HG03342 (cell line): ENCODE data around the gene RHOB.

Experiments
- ATAC-seq: cut with Tn5 transposase; IDR thresholded peaks from one replicate; pipeline ENCODE4 v1.9.1; 2021; ENCODE audit warnings: mild to moderate bottlenecking, moderate library complexity; ENCODE audit not compliant: unreplicated experiment

RHOB gene

DNA sequence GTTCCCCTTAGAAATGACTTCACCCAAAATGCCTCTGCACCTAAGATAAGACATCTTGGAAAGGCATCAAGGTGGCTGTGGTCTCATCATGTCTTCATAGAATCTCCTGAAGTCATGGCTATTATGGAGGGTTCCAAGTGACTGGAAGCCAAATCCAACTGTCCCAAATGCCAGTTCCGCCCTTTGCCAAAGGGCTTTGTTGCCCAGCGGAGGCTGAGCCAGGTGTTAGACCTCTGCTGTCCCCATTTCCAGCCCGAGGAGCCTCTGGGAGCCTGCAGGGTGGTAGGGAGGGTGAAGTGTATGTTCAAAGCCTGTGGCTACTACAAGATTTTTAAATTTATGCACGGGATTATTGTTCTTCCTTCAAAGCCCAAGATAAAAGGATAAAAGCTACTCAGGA lies 25.7 kb downstream of the RHOB start:
- no peak for ATAC-seq

DNA sequence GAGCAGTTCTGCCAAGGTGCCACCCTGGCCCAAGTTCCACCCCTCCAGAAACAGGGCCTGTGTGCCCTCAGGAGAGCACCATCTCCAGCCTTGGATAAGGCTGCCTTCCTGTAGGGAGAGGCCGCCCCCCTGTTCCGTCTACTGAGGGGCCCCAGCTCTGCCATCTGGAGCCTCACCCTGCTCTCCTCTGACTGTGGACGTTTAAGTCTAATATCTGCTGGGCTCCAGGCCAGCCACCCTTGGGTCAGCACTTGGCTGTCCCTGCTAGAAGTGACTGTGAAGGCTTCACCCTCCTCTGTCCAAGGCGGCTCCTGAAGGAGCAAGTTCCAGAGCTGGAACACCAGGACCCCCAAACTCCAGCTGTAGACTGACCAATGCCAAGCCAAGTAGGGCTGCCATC lies 26.3 kb downstream of the RHOB start:
- ATAC-seq: no peak

DNA sequence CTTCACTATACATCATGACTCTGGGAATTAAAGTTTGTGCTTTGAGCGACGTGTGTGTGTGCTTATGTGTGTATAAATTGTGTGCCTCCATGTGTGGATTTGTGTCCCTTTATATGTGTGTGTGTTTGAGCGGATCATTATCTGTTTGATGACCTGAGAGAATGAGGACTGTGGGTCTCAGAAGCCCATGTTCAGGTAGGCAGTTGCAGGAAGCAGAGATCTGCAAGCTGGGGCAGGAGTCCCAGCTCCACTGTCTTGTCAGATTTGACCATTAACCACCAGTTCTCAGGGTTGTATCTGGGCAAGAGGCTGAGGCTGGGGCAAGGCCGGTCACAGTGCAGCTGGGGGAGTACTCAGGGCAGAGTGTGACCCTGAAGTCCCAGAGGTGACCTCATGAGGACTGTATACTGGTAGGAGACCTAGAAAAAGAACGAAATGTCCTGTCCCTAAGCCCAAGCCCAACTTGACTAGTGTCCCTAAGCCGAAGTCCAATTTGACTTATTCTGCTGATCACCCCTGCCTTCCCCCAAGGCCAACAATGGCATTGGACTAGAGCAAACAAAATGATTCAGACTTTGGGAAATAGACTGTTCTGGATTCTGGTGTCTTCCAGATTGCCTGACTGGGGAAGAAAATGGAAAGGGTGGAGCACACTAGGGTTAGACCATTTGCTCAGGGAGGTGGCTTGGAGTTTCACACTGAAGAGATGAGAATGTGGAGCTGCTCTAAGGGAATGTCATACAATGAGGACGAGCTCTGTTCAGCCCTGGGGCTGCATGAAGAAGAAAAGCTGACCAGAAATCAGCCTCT lies 28.1 kb downstream of the RHOB start:
- ATAC-seq: no peak

DNA sequence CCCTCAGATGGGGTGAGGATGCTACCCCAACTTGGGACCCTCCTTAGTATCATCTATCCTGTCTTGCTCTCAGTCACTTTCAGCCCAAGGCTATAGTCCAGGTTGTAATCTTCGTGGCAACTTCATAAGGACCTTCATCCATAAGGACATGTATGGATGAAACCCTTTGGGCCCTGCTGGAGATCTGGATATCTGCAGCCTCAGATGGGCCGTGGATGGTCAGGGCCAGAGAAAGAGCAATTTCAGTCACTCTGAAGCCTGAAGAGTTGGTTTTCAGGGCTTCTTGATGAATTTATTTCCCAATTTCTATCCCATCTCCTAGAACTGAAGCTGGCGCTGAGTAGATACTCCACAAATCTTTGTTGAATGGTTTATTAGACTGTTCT lies 28.7 kb downstream of the RHOB start:
- ATAC-seq: no peak

DNA sequence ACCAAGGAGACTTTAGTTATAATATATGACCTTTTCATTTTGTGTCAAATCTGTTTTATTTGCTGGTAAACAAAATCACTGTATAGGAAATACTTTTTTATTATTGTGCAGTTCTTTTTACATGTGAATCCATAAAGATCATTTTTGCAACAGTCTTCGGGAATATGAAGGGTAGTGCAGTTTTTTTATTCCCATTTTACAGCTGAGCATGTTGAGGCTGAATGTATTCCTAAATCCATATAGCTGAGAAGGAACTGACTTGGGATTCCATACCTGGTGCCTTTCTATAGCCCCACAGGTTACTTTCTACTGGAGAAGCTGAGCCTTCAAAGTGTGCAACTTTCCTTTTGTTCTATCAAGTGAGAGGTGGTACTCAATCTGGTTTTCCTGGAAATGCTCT lies 29.6 kb downstream of the RHOB start:
- ATAC-seq: no peak

DNA sequence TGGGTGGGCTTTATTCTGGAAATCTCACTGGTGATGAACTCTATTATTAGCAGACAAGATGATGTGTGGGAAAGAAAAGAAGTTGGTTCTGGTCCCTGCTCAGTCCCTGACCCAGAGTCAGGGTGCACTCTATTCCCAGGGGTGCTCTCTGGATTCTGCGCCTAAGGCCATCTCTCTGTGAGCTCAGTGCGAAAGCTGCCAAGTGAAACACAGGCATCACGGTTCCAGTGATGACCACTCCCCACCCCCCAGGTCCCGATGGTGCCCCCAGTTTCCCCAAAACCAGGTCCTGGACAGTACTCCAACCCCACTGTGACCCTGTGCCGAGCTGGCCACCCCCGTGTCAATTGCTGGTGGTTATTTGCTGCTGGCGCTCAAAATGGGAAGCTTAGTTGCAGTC lies 30.1 kb downstream of the RHOB start:
- ATAC-seq: no peak

DNA sequence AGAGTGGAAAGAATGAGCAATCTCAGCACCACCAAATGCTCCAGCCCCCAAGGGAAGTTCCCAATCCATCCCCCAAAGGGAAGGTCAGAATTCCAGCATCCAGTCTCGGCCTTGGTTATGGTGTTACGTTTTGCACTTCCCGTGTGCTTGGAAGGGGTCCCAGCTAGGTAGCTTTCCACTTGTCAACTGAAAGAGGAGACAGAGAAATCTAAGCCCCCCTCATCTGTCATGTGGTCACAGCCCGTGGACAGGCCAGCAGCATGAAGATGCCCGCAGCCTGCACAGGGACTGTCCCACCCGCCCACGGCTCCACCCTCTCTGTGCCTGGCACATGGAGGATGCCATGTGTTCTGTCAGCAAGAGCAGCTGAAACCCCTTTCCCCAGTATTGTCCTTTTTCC lies 32.1 kb downstream of the RHOB start:
- no peak for ATAC-seq

DNA sequence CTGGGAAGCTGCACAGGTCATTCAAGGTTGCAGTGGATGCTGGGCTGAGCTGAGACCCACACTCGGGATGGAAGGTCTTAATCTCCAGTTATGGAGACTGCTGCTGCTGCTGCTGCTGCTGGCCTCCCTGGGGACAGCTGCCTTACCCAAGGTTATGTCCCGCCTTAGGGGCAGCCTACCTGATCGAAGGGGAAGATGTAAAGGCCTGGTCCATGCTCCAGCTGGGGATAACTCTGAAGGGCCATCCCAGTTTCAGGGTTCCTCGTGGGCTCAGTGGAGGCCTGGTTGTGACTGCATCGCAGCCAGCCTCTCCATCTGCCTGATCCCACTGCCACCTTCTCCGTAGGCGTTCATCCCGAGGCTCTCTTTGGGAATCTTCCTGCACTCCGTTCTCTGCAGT lies 33.0 kb downstream of the RHOB start:
- ATAC-seq: no peak

DNA sequence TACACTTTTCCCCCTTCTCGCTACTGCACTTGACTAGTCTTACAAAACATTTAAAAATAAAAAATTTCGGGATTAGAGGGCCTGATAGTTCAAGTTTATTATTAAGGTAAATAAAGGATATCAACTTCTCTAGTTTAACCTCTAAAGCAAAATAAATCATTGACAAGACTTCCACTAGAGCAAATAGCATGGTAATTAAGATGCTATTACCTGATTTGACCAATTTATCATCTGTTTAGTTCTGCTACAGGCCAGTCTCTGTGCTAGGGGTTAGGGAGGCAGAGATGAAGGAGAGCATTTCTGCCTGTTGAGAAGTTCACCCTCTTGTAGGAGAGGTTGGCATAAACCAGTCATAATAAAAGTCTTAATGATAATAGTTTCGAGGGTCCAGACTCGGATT lies 34.0 kb downstream of the RHOB start:
- ATAC-seq: no peak

DNA sequence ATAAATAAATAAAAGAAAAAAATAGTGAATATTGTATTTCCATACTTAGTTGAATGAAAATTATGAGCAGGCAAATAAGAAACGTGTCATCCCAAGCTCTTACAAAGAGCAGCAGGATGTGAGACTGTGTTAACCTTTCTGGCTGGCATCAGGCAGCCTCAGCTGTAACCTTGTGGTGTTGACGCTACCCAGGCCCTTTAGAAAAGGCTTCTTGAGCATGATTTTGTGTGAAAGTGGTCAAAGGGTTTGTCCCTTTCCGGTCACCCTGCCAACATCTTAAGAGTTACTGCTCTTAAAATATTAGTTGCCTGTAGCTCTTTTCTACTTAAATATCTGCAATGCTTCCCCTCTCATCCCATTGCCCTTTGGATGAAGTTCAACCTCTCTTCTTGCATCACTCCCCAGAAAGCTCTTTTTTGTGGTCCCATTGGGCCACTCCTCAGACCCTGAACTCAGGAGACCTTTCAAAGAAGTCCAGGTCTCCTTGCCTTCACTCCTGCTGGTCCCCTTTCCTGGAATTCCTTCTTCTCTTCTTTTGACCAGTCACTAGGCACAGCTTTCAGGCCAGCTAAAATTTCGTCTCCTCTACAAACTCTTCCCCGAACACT lies 35.0 kb downstream of the RHOB start:
- ATAC-seq: no peak

DNA sequence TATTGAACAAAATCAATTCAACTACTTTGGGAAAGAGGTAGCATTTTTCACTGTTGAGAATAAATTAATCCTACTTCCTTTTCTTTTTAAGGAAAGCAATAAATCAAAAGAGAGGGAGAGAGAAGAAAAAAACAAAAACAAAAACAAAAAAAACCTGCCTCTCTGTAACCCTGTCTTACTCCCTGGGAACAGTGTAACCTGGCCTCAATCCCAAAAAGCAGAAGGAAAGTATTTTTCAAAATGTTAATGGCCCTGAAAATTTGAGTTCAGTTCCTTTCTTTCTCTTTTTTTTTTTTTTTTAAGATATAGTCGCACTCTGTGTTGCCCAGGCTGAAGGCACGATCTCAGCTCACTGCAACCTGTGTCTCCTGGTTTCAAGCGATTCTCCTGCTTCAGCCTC lies 35.9 kb downstream of the RHOB start:
- no peak for ATAC-seq

DNA sequence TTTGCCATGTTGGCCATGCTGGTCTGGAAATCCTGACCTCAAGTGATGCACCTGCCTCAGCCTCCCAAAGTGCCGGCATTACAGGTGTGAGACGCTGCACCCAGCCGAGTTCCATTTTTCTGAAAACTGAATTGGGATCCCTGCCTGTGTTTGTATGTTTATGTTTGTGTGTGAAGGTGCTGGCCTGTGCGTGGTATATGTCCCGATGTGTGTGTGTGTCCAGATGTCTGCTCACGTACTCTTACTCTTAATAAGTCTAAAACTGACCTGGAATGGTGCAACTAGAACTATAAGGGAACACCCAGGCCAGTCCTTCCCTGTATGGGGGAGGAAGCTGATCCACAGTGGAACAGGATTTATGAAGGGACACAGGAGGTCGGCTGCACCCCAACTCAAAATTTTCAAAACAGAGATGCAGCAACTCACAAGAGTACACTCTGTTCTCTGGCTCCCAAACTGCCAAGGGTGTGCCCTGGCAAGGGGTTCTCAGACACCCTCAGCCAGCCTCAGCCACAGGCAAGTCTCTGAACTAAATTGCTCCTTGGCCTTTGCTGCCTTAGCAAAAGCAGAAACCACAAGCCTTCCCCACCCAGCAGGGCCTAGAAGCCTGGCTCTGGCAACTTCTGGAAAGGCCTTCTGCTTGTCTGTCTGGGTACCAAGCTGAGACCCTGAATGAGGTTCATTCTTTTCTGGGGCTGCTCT lies 36.5 kb downstream of the RHOB start:
- ATAC-seq: no peak

DNA sequence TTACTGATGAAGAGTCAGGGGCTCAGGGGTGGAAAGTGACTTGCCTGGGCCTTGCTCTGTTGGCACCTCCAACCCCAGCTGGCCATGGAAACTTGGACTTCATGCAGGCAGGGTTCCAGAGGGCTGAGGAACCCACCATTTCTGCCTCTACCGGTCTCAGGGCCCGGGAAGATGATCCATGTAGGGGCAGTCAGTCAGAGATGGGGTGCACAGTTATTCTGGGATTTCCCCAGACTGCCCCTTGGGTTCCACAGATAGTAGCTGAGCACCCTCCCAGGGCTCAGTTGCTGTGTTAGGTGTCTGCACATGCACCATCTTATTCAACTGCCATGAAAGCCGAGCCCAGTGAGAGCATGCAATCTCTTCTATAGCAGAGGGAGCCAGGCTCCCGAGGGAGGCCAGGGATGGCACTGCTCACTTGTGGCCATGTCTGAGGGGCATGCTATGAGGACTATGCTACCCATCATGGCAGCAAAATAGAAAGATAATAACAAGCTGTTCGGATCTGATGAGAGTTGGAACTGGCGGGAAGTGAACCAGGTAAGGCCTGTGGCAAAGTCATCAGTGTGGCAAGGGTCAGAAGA lies 37.3 kb downstream of the RHOB start:
- ATAC-seq: no peak

DNA sequence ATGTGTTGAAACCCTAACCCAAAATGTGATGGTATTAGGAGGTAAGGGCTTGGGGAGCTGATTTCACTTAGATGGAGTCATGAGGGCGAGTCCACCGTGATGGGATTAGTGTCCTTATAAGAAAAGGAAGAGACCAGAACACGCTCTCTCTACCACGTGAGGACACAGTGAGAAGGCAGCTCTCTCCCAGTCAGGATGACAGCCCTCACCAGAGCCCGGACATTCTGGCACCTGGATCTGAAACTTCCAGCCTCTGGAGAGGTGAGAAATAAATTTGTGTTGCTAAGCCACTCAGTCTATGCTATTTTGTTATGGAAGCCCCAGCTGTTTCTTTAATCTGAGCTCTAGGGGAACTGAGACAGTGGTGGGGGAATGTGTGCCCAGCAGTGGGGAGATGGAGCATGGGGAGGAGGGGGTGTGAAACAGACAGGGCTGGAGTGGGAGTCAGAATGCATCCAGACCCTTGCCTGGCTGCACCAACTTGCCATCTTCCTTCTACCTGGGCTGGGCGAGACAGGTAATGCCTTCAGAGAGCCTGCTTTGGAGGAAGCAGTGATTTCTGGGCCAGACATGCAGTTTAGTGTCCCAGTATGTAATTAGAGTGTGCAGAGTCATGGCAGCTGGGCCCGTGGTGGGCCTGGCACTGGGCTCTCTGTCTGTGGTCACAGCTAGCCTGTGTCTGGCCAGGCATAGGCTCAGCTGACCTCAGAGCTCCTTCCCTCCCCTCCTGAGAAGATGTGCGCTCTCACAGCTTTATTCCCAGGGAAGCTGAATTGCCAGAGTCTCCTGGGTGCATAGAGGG lies 38.1 kb downstream of the RHOB start:
- ATAC-seq: no peak

DNA sequence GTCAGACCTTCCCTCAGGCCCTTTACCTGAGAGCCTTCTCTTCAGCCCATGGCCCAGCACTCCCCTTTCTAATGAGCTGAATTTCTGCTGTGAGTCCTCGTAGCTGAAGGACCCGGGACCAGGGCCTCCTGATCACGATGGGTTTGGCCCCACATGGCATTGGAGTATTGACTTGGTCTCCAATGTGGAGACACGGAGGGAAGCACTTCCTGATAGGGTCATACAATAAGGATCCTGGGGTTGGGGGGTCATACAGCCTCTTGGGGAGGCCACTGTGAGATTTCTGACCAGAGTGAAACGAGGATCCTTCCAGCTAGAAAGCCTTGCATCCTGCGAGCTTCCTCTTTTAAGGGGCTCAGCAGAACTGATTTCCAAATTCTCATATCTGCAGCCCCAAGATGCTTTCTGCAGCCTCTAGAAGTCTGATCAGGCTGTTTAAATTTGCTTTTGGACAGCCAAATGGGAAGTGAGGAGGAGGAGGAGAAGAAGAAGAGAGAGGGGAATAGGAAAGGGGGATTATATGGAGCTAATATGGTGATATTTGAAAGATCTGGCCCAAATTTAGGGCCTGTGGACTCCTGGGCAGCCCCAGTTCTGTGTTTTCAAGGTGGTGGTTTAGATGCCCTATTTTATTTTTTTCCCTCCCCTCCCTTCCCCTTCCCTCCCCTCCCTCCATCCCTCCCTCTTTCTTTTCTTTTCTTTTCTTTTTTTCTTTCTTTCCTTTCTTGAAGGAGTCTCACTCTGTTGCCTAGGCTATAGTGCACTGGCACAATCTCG lies 38.9 kb downstream of the RHOB start:
- ATAC-seq: no peak

DNA sequence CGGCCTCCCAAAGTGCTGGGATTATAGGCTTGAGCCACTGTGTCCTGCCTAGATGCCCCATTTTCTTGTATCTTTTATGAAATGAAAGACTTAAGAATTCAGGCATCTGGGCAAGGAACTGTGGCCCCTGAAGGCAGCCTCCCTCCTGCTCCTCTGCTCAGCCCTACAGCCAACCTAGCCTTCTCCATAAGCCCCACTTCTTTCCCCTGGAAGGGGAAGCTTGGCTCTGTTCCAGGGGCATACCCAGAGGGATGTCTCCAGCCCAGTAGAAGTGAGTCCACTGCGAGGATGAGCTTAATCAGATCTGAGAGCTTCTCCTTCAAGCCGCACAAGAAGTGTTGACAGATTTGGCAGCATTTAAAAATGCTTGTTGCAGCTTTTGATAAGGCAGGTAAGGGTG lies 39.7 kb downstream of the RHOB start:
- ATAC-seq: no peak

DNA sequence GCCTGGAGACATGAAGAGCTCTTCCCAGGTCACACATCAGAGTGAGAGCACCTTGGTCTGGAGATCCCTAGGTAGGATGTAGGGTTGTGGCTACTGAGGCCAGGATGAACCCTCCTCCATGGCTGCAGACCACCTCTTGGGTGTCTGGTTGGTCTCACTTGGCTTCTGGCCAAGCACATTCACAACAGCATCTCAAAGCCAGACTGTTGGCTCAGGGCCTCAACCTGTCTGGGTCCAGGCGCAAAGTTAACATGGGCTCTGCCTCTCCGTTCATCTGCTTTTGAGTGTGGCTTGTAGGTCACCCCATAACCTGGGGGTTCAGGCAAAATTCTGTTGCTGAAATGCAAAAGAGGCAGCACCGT lies 40.1 kb downstream of the RHOB start:
- ATAC-seq: no peak

DNA sequence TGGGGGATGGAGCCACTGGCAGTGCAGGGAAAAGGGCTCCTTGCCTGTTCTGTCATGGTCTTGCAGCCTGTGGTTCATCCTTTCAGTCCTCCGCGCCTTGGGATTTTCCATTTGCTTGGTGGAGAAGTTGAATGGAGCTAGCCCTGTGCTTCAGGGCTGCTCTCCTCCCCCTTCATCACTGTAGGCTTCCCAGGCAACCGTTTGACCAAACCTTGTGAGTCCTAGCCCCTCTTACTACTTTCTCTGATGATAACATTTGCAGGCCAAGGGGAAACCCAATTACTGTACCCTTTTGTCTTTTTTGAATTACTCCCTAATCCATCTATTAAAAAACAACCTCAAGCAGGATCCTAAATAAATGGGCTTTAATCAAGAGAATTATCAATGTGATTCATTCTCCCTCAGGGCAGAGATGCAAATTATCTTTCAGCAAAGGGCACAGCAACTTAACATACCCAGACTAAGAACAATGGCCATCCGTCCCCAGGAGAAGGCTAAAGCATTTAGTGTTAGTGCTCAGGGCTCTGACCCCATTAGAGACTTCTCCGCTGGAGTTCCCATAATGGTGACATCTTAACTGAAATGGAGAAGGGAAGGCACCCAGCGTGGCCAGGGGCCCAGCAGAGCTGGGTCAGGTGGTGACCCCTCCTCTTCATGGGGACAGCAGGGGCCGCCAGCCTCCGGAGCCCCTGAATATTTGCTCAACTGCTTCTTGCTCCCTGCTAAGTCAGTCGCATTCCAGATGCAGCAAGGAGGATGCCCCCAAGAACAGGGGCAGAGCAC lies 40.7 kb downstream of the RHOB start:
- ATAC-seq: no peak

DNA sequence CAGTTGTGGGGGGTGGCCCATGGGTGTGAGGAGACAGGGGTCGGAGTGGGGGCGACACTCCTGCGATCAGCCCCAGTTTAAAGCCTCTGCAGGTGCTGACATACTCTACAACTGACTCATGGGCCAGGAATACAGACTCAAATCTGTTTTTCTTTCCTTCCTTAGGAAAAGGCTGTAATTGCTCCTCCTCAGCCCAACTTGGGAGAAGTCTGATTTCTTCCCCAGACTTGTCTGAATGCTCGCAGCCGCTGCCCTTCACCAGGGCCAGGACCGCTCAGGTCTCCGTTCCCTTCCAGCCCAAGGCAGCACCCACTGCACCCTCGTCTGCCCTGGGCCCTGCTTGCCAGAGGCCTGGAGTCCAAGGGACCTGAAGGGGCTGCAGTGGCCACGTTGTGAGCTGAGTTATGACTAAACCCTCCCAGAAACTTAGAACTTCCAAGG lies 41.3 kb downstream of the RHOB start:
- ATAC-seq: no peak

DNA sequence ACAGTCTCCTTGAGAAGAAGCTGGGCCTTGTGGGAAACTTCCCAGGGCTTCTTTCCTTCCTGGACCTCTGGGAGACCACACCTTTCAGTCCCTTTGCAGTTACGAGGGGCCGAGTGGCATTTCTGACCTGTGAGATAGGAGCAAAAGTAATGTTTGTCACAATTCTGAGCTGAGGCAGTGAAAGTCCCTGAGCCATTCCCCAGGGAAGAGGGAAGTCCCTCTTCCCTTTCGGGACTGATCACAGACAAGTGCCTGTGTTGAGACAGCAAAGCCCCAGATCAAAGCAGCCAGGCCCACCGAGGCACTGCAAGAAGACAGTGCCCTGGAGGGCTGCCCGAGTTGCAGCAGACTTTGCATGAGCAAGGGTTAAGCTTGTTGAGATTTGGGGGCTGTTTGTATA lies 41.9 kb downstream of the RHOB start:
- ATAC-seq: no peak
